AG08395 (cell line): ENCODE data around the gene ULK3.

ENCODE experiments used
- DNase-seq: peaks from one replicate; pipeline ENCODE4 v3.0.0; 2012; ENCODE audit warnings: mixed read lengths, low spot score

Gene ULK3

GRCh38 chr15:74822233-74822632, 20.7 kb downstream of the ULK3 start:
- no peak for DNase-seq

DNA sequence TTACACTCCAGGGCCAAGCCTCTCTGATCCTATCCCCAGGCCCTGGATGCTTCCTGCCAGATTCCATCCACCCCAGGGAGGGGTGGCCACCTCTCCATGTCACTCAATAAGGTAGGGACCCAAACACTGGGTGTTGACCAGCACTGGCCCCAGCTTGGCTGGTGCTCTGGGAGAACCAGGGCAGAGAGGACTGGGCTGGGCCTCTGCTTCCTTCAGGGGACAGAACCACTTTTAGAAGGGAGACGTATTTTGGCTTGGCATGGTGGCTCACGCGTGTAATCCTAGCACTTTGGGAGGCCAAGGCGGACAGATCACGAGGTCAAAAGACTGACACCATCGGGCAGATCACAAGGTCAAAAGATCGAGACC, 21.2 kb downstream of the ULK3 start:
- no peak for DNase-seq

DNA sequence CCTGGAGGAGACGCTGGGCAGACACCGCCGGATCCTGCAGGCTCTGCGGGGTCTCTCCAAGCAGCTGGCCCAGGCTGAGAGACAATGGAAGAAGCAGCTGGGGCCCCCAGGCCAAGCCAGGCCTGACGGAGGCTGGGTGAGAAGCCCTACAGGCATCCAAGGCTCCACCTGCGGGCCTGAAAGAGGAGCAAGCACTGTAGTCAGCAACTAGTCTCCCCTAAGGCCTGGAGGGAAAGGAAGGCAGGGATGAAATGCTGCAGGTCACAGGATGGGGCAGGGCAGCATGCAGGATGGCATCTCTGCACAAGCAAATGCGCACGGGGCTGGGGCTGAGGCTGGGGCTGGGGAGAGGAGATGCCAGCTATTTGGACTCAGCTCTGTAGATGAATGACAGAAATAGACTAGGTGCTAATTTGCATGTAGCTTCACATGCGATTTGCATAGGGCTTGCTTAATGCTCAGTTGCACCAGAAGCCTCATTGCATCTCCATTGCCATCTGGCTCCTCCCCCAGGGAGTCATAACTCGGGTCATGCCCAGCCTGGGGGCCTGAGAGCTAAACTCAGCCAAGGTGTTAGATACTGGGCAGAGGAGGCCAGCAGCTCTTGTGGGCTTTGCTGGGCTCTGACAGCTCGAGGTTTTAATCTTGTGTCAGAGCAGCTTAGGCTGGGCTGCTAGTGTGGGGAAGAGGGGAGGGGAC, 21.7 kb downstream of the ULK3 start:
- DNase-seq, result no peak

DNA sequence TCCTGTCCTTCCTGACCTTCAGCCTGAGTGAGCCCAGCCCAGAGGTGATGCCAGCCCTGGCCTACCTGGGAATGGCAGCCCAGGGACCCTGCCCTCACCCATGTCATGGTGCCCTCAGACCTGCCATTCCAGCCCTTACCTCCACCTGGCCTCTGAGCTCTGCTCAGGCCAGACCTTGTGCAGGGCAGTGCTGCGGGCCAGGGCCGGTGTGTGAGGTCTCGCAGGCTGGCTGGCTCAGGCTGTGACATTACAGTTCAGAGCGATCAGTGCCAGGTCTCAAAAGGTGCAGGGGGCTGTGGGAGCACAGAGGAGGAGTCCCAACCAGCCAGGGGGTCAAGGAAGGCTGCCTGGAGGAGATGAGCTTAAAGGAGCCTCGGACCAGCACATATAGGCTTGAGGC, 22.9 kb downstream of the ULK3 start:
- DNase-seq, result no peak

DNA sequence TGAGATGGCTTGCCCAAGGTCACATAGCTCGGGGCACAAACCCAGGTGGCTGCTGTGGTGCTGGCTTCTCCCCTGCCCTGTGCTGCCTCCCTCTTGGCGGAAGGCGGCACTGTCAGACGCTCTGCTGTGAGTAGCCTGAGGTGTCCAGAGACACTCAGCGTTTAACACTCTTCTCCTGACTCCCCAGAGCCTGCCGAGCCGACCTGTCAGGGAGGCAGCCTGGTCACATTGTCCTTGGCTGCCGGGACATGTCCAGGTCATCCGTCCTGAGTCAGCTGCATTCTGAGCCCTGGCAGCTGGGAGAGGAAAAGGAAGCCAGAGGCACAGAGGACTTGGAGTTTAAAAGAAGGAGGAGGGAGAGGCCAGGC, 25.6 kb downstream of the ULK3 start:
- DNase-seq, result peak; percentile 39

DNA sequence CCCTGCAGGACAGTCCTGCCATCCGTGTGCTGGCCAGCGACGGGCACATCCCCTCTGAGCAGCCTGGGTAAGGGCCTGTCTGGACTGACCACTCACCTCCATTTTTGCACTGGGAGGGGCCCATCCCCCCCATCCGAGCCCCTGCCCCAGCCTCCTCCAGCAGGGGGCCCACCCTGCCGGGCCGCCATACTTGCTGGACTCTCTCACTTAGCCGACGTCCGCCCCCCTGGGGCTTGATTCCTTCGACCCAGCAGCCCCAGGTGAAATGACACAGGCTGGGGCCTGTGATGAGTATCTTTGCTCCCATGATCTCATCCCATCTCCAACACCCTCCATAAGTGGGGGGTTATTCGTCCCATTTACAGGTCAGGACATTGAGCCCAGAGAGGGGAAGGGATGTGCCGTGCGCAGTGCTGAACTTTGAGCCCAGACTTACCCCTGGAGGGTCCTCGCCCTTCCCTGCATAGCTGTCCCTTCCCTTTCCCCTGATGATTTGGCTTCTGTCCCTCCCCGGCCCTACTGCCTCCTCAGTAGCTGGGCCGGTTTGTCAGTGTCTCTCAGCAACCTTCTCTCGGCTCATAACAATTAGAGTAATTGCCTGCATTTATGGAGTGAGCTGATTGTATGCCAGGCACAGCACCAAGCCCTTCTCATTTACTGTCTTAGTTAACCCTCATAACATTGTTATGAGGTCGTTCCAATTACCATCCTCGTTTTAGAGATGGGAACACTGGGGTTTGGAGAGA, 26.2 kb downstream of the ULK3 start:
- DNase-seq, result peak; percentile 29

GRCh38 chr15:74815961-74816360, 27.0 kb downstream of the ULK3 start:
- DNase-seq, result no peak

GRCh38 chr15:74815121-74815934, 27.6 kb downstream of the ULK3 start:
- no peak for DNase-seq

DNA sequence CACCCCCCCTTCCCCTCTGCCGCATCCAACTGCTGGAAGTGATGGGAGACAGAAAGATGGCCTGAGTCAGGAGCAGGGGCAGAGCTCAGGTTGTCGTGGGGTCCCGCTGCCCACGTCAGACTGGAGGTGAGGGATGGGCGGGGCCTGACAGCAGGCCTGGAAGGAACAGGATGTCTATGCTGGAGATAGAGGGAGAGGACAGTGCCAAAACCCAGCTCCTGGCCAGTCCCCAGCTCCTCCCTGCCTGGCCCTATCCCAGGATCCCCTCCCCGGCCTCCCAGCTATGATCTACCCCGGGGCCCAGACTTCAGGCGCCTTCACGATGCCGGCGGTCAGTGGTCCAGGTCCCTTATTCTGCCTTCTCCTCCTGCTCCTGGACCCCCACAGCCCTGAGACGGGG, 30.4 kb downstream of the ULK3 start, which contains the start of gene LMAN1L:
TSS of gene LMAN1L (plus strand) at position 303 of the 400 bp plus-strand sequence. CDS start at position 323, 20 bp downstream.
- no peak for DNase-seq

- peak; percentile 33 for DNase-seq
Observed at GRCh38 chr15:74809956-74810355, 33.0 kb downstream of the ULK3 start.

DNA sequence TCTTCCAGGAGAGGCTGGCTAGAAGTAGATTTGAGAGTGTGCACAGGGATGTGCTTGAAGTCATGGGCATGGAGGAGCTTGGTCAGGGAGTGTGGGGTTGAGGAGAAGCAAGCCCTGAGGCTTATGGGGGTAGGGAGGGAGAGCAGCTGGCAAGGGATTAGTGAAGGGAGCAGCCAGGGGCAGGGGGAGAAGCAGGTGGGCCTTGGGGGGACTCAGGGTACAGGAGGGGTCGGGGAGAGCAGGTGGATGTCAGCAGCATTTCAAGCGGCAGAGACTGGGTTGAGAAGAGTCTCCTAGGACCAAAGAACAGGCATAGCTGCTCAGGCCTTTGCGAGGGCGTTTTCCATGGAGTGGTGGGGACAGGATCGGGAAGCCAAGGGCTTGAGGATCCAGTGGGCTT, 33.7 kb downstream of the ULK3 start:
- DNase-seq, result no peak

- no peak for DNase-seq
Observed at GRCh38 chr15:74808840-74809229, 34.1 kb downstream of the ULK3 start.

DNA sequence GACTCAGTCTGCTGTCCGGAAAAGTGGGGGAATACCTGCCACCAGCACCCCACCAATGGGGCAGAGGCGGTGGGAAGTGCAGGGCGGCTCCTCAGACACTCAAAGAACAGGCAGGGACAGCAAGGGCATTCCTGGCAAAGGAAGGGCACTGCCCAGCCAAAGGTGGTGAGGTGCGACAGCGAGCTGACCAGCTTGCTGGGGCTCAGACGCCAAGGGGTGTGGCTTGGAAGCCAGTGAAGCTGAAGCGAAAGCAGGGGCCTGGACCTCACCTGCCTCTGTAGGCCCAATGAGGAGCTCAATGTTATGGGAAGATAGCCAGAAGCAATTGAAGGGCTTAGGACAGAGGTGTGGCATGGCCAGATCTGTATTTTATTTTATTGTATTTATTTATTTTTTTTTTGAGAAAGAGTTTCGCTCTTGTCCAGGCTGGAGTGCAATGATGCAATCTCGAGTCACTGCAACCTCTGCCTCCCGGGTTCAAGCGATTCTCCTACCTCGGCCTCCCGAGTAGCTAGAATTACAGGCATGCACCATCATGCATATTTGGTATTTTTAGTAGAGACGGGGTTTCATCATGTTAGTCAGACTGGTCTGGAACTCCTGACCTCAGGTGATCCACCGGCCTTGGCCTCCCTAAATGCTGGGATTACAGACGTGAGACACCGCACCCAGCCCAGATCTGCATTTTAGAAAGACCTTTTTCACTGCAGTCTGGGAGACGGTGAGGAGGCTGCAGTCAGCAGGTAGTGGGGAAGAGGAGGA, 34.7 kb downstream of the ULK3 start:
- DNase-seq, result no peak

DNA sequence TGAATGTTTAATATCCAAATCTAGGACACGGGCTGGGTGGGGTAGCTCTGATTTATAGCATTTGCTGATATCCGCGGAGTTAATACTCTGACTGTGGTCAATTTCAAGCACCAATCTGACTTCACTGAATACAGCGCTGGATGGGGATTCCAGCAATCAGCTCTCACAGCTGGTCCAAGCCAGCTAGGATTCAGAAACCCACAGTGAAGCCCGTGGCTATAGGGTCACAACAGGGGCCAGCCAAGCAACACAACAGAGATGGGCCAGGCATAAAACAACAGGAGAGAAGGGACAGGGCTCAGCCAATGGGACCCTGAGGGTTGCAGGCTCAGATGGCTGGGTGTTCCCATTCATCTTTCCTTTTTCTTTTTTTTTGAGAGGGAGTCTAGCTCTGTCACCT, 35.7 kb downstream of the ULK3 start:
- no peak for DNase-seq

DNA sequence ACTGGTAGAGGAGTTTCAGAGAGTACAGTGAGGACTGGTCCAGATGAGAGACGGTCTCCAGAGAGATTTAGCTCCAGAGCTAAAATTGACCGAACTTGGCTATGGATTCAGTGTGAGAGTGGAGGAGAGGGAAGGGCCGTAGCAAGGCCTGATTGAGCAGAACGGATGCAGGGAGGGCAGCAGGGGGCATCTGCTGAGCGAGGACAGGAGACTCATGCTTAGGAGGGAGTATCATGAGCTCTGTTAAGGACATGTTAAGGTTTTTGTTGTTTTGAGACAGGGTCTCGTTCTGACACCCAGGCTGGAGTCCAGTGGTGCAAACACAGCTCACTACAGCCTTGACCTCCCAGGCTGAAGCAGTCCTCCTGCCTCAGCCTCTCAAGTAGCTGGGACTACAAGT, 38.0 kb downstream of the ULK3 start:
- no peak for DNase-seq

- no peak for DNase-seq
Observed at GRCh38 chr15:74802862-74803447, 40.0 kb downstream of the ULK3 start.

DNA sequence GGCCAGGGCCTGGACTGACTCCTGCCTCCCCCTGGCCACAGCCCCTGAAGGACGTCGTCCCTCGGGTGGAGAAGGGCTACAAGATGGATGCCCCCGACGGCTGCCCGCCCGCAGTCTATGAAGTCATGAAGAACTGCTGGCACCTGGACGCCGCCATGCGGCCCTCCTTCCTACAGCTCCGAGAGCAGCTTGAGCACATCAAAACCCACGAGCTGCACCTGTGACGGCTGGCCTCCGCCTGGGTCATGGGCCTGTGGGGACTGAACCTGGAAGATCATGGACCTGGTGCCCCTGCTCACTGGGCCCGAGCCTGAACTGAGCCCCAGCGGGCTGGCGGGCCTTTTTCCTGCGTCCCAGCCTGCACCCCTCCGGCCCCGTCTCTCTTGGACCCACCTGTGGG, 40.7 kb downstream of the ULK3 start:
- DNase-seq, result no peak

GRCh38 chr15:74801311-74801997, 41.5 kb downstream of the ULK3 start:
- DNase-seq, result no peak

- DNase-seq, result no peak
Observed at GRCh38 chr15:74800559-74801094, 42.3 kb downstream of the ULK3 start.

DNA sequence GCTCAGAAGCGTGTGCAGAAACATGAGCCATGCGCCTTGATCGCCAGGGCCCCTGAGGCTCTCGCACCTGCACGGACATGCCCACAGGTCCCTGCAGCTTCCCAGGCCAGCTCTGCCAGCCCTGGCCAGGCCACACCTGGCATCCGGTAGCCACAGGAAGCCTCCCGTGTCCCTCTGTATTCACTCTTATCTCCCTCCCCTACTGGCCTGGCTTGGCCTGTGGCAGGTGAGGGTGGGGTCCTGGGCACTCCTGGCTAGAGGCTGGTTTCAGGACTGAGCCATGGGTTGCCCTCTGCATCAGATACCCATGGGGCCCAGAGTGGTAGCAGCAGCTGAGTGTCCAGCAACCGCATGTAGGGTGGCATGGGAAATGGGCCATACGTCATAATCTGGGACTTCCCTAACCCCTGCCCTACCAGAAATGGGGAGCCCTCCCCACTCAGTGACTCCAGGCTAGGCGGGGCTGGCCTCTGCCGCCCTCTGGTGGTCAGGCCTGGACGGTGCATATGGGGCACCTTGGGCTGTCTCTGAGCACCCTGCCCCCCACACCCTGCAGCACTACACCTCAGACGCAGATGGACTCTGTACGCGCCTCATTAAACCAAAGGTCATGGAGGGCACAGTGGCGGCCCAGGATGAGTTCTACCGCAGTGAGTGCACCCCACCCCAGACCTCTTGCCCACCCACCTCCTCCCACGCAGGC, 42.9 kb downstream of the ULK3 start:
- DNase-seq, result peak; percentile 93
